Purkinje cell (primary cell): ENCODE measurements around the gene MAP4K1. TPM values are rescaled to one million over a fixed set of nuclear protein-coding genes. Genes with fewer than 3 reads are reported as not detected.

Source experiments
- polyA plus RNA-seq: library from polyadenylated mRNA; unstranded; fragments of >200 nt; fragmentation: Nextera tagmentation; gene quantifications from 2 replicates; pipeline ENCODE4 v1.2.1, GENCODE V29; 2014

The MAP4K1 gene
- polyA plus RNA-seq = not detected in 2 replicates

DNA sequence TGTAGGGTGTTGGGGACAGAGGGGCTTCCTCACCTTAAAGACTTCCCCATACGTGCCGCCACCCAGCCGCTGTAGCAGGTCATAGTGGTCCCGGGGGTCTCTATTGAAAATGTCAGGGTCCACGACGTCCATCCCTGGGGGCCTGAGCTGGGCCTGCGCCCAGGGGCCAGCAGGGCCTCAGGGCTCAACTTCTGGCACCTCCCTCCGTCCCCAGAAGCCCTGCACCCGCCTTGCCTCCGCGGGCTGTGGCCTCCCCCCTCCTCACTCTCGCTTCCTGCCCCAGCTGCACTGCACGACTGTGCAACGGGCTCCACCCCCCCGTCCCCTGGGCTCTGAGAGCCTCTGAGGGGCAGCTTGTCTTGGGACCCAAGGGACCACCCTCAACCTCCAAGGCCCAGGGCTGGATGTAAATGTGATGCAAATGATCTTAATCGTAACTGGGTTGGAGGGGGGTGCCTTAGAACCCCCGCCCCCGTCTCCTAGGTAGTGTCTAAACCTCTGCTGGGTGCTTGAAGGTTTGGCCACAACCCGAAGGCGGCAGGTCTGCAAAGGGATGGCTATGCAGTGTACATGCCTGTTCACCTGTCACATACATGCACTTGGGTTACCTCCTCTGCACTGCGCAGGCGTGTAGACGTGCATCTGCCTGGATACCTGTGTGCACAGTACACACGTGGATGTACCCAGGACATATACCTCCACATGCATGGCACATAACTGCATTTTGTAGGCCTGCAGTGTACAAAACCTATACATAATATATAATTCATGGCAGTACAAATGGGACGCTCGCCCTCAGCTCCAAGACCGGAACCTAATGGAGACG is at the start of gene MAP4K1:
MAP4K1 (minus strand) TSS at position 190 of the 826 bp plus-strand sequence; CDS start at position 132, 58 bp downstream.

GRCh38 chr19:38647368-38647965 is 29.7 kb upstream of the MAP4K1 start, which contains the start of gene ACTN4:
TSS of gene ACTN4 (plus strand) at chr19:38647649. CDS start at chr19:38647746, 97 bp downstream.

DNA sequence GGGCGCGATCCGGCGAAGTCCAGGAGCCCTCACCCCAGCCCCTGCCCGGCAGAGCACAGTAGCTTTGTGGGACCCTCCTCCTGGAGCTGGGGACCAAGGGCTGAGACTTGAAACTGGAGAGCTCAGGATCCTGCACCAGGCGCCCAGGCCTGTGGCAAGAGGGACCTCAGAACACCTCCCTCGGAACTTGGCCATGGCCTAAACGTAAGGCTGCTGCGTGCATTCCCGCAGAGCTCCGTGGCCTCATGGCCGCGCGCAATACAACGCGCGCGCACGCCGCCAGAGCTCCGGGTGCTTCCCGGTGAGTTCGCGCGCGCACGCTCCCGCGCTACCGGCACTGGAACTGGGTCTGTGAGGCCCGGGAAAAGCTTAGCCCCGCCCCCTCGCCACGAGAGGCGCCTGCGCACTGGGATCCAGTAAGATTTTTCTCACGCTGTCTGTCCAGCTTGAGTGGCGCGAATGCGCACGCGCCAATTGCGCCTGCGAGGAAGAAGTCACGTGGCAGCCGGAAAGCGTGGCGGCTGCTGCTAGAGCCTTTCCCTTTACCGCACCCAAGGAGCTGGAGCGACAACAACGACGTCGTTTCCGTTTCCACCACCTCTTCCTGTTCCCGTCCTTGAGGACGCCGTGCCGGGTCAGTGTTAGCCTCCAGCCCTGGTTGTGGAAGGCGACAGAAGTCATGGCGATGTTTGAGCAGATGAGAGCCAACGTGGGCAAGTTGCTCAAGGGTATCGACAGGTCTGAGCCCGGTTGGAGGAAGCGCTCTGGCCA is 1.0 kb upstream of the MAP4K1 start, which contains the start of gene EIF3K:
EIF3K (plus strand) TSS at position 599 of the 771 bp plus-strand sequence; CDS start at position 680, 81 bp downstream.

Other genes with a start within 250 kb of the MAP4K1 start
- 98.1 and 111 TPM in 2 replicates for gene PSMD8, start 243.4 kb downstream of the MAP4K1 start, polyA plus RNA-seq
- gene GGN, start 229.9 kb downstream of the MAP4K1 start, polyA plus RNA-seq = not detected in 2 replicates
- 0.62 and 1.1 TPM in 2 replicates for gene SPRED3, start 229.3 kb downstream of the MAP4K1 start, polyA plus RNA-seq
- gene FAM98C, start 214.9 kb downstream of the MAP4K1 start, polyA plus RNA-seq = 2.2 and 6.1 TPM in 2 replicates
- gene RASGRP4, start 191.7 kb downstream of the MAP4K1 start, polyA plus RNA-seq = 0.17 TPM in 1 of 2 replicates, not detected in the other
- 6.9 and 9.2 TPM in 2 replicates for gene RYR1, start 184.3 kb downstream of the MAP4K1 start, polyA plus RNA-seq
- 469 and 501 TPM in 2 replicates for gene EIF3K, start 1.2 kb upstream of the MAP4K1 start, polyA plus RNA-seq
- 1.1 and 2.8 TPM in 2 replicates for gene ACTN4, start 29.7 kb upstream of the MAP4K1 start, polyA plus RNA-seq
- gene CAPN12, start 126.5 kb upstream of the MAP4K1 start, polyA plus RNA-seq = 1.8 and 4.4 TPM in 2 replicates
- not detected in 2 replicates for gene LGALS7, start 155.6 kb upstream of the MAP4K1 start, polyA plus RNA-seq
- not detected in 2 replicates for gene LGALS7B, start 171.2 kb upstream of the MAP4K1 start, polyA plus RNA-seq
- not detected in 2 replicates for gene LGALS4, start 195.0 kb upstream of the MAP4K1 start, polyA plus RNA-seq
- gene ECH1, start 213.8 kb upstream of the MAP4K1 start, polyA plus RNA-seq = 63.8 and 112 TPM in 2 replicates
- 52.1 and 68.7 TPM in 2 replicates for gene HNRNPL, start 232.0 kb upstream of the MAP4K1 start, polyA plus RNA-seq